Measurements from ENCODE around the gene MAD1L1.

MAD1L1 gene

GRCh38 chr7:1857487-1858421 is 375.0 kb downstream of the MAD1L1 start:
- DNase-seq (ENCODE audit: low read depth in 3 of 3, low spot score in 1 of 3) = no peak

- DNase-seq (ENCODE audit: low read depth in 3 of 3, low spot score in 1 of 3) = no peak
Measured at GRCh38 chr7:1856888-1857441, 375.8 kb downstream of the MAD1L1 start.

GRCh38 chr7:1856161-1856887 is 376.4 kb downstream of the MAD1L1 start:
- DNase-seq (ENCODE audit: low read depth in 3 of 3, low spot score in 1 of 3) = no peak

GRCh38 chr7:1855725-1856160 is 377.0 kb downstream of the MAD1L1 start:
- no peak for DNase-seq (ENCODE audit: low read depth in 3 of 3, low spot score in 1 of 3)

GRCh38 chr7:1854866-1855724 is 377.6 kb downstream of the MAD1L1 start:
- DNase-seq (ENCODE audit: low read depth in 3 of 3, low spot score in 1 of 3) = no peak

- DNase-seq (ENCODE audit: low read depth in 3 of 3, low spot score in 1 of 3) = no peak
Measured at GRCh38 chr7:1853986-1854865, 378.5 kb downstream of the MAD1L1 start.

GRCh38 chr7:1853431-1853985 is 379.2 kb downstream of the MAD1L1 start:
- no peak for DNase-seq (ENCODE audit: low read depth in 3 of 3, low spot score in 1 of 3)

- DNase-seq (ENCODE audit: low read depth in 3 of 3, low spot score in 1 of 3) = no peak
Measured at GRCh38 chr7:1852517-1853430, 380.0 kb downstream of the MAD1L1 start.

- DNase-seq (ENCODE audit: low read depth in 3 of 3, low spot score in 1 of 3) = no peak
Measured at GRCh38 chr7:1851721-1852516, 380.8 kb downstream of the MAD1L1 start.

- no peak for DNase-seq (ENCODE audit: low read depth in 3 of 3, low spot score in 1 of 3)
Measured at GRCh38 chr7:1850976-1851571, 381.7 kb downstream of the MAD1L1 start.

- no peak for DNase-seq (ENCODE audit: low read depth in 3 of 3, low spot score in 1 of 3)
Measured at GRCh38 chr7:1850111-1850975, 382.4 kb downstream of the MAD1L1 start.

- no peak for DNase-seq (ENCODE audit: low read depth in 3 of 3, low spot score in 1 of 3)
Measured at GRCh38 chr7:1849351-1850041, 383.2 kb downstream of the MAD1L1 start.

- no peak for DNase-seq (ENCODE audit: low read depth in 3 of 3, low spot score in 1 of 3)
Measured at GRCh38 chr7:1848911-1849311, 383.8 kb downstream of the MAD1L1 start.

- DNase-seq (ENCODE audit: low read depth in 3 of 3, low spot score in 1 of 3) = no peak
Measured at GRCh38 chr7:1848013-1848640, 384.6 kb downstream of the MAD1L1 start.

GRCh38 chr7:1847260-1848001 is 385.3 kb downstream of the MAD1L1 start:
- no peak for DNase-seq (ENCODE audit: low read depth in 3 of 3, low spot score in 1 of 3)

All from stimulated activated CD4-positive, alpha-beta T cell treated with anti-CD3 and anti-CD28 coated beads, TNF-alpha, amount 100 ng/mL, for 1 hour (primary cell).